NB4 (cell line): ENCODE data around the gene CCDC9B.

Experiments
- MYC ChIP-seq: IDR thresholded peaks from 2 replicates; pipeline ENCODE4 v1.6.1; 2011; ENCODE audit warnings: low read depth, low read length
- POLR2A ChIP-seq: IDR thresholded peaks from 2 replicates; pipeline ENCODE4 v1.6.1; 2011; ENCODE audit warnings: mild to moderate bottlenecking; ENCODE audit not compliant: insufficient read length; ENCODE audit errors: extremely low read depth
- TF ChIP-seq, protein P1 (sequence below): IDR thresholded peaks from one replicate; pipeline ENCODE4 v1.5.1; 2012; ENCODE audit warnings: low read depth, low read length
- TF ChIP-seq, protein P2 (sequence below): IDR thresholded peaks from 2 replicates; pipeline ENCODE4 v1.6.1; 2011; ENCODE audit warnings: low read depth, low read length

DNA sequence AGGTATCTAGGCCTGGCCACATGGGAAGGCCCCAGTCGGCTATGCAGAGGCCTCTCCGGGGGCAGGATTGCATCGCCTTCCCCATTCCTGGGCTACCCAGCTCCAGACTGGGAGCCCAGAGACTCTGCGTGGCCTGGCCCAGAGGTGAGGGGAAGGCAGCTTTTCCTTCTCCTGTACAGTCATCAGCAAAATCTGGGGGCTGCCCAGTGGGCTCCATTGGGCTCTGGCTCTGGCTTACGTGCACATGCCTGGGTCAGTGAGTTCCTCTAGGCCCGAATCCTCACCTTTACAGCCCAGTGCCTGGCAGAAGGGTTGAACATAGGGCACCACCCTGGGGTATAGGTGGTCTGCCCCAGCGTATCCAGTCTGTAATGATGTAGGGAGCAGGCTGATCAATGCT, 53.9 kb downstream of the CCDC9B start:
- TF ChIP-seq, protein P1, sequence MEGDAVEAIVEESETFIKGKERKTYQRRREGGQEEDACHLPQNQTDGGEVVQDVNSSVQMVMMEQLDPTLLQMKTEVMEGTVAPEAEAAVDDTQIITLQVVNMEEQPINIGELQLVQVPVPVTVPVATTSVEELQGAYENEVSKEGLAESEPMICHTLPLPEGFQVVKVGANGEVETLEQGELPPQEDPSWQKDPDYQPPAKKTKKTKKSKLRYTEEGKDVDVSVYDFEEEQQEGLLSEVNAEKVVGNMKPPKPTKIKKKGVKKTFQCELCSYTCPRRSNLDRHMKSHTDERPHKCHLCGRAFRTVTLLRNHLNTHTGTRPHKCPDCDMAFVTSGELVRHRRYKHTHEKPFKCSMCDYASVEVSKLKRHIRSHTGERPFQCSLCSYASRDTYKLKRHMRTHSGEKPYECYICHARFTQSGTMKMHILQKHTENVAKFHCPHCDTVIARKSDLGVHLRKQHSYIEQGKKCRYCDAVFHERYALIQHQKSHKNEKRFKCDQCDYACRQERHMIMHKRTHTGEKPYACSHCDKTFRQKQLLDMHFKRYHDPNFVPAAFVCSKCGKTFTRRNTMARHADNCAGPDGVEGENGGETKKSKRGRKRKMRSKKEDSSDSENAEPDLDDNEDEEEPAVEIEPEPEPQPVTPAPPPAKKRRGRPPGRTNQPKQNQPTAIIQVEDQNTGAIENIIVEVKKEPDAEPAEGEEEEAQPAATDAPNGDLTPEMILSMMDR, result no peak
- TF ChIP-seq POLR2A, result no peak
- TF ChIP-seq, protein P2, sequence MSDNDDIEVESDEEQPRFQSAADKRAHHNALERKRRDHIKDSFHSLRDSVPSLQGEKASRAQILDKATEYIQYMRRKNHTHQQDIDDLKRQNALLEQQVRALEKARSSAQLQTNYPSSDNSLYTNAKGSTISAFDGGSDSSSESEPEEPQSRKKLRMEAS, result no peak
- no peak for TF ChIP-seq MYC
